ENCODE measurements around the gene CCDC80.

The CCDC80 gene

GRCh38 chr3:112561734-112562529, 79.0 kb downstream of the CCDC80 start, which contains the start of the genes ATG3 and SLC35A5:
Gene ATG3, minus strand, starts transcription at chr3:112561962. Its CDS starts 434 bp downstream, at chr3:112561528.
Gene SLC35A5, plus strand, starts transcription at chr3:112562045. Its CDS starts 1,359 bp downstream, at chr3:112563404.
- Histone ChIP-seq H3K4me3 (peak within 1 kb of the TSS; percentile 86), H3K27ac (peak within 1 kb of the TSS; percentile 98), H3K9me3 (ENCODE audit: low read depth, low read length) (no peaks in the 10 kb centered on the region), H3K9ac (ENCODE audit: insufficient read length) (peak within 1 kb of the TSS; percentile 93), H3K36me3 (ENCODE audit: insufficient read depth, low read length) (peaks cover 9% of the 10 kb centered on the region)
- DNase-seq (ENCODE audit: low read depth, low spot score): peak; percentile 93
- TF ChIP-seq FOXP2 (optimal IDR thresholded peaks at IDR 0.05; ENCODE audit: control extremely low read depth, extremely low read length, insufficient read depth) (no peak), POLR2AphosphoS5 (IDR thresholded peaks at IDR 0.05; ENCODE audit: borderline replicate concordance, low read depth, low read length) (peak; percentile 94)

- TF ChIP-seq EZH2 (IDR thresholded peaks at IDR 0.05): no peak
- TF ChIP-seq FOXP2 (optimal IDR thresholded peaks at IDR 0.05; ENCODE audit: control extremely low read depth, extremely low read length, insufficient read depth): no peak
- TF ChIP-seq POLR2AphosphoS5 (IDR thresholded peaks at IDR 0.05; ENCODE audit: borderline replicate concordance, low read depth, low read length): no peak
- H3K4me3 ChIP-seq: peak overlapping the region; percentile 86
- H3K36me3 ChIP-seq (ENCODE audit: insufficient read depth, low read length): peaks cover 9% of the 10 kb centered on the region
- no peak for DNase-seq (ENCODE audit: low read depth, low spot score)
- H3K27ac ChIP-seq: peak overlapping the region; percentile 98
- peak overlapping the region; percentile 93 for H3K9ac ChIP-seq (ENCODE audit: insufficient read length)
- H3K9me3 ChIP-seq (ENCODE audit: low read depth, low read length): no peaks in the 10 kb centered on the region
Measured at GRCh38 chr3:112561484-112561733, 79.5 kb downstream of the CCDC80 start.

DNA sequence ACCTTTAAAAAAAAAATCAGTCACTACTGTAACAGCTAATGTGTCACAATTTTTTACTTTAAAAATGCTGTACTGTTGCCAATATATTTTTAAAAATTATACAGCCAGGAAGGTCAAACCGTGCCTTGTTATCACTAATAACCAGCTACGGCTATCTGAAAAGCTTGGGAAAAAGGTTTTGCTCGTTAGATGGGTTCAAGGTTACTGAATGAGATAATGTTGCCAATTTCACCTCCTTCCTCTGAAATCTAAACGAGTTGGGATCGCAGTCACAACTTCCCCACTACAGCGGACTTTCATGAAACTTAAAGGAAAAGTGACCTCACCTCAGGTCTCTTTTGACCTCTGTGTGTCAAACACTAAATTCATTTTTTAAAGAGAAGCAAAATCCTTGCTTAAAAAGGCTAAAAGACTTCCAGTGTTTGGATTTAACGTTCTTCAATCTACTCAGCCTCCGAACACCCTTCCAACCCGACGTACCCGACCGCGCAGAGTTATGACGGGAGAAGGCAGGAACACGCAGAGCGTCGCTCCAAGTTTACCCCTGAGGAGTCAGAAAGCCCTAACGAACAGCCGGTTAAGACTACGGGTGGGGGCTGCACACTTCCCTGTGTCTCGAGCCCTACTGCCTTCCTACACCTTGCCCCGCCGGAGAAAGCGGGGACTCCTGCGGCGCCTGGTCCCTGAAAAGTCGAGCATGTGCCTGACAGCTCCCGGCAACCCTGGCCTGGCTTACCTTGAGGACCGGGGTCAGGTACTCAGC, 80.0 kb downstream of the CCDC80 start:
- Histone ChIP-seq H3K36me3 (ENCODE audit: insufficient read depth, low read length) (peaks cover 9% of the 10 kb centered on the region), H3K27ac (peak overlapping the region; percentile 98)

GRCh38 chr3:112560307-112560706, 80.6 kb downstream of the CCDC80 start:
- no peak for TF ChIP-seq EZH2 (IDR thresholded peaks at IDR 0.05)
- TF ChIP-seq FOXP2 (optimal IDR thresholded peaks at IDR 0.05; ENCODE audit: control extremely low read depth, extremely low read length, insufficient read depth): no peak
- no peak for TF ChIP-seq POLR2AphosphoS5 (IDR thresholded peaks at IDR 0.05; ENCODE audit: borderline replicate concordance, low read depth, low read length)
- DNase-seq (ENCODE audit: low read depth, low spot score): no peak
- Histone ChIP-seq H3K36me3 (ENCODE audit: insufficient read depth, low read length) (peaks cover 9% of the 10 kb centered on the region), H3K9ac (ENCODE audit: insufficient read length) (peak overlapping the region; percentile 93), H3K9me3 (ENCODE audit: low read depth, low read length) (no peaks in the 10 kb centered on the region), H3K4me3 (peak overlapping the region; percentile 86), H3K27ac (peak overlapping the region; percentile 98; the same call in 1 of the 2 replicates)

More for the DNA sequence above, 80.0 kb downstream of the CCDC80 start:
- DNase-seq (ENCODE audit: low read depth, low spot score): peak; percentile 40
- Histone ChIP-seq H3K9me3 (ENCODE audit: low read depth, low read length) (no peaks in the 10 kb centered on the region), H3K9ac (ENCODE audit: insufficient read length) (peak overlapping the region; percentile 93), H3K4me3 (peak overlapping the region; percentile 86)
- TF ChIP-seq EZH2 (IDR thresholded peaks at IDR 0.05) (no peak), FOXP2 (optimal IDR thresholded peaks at IDR 0.05; ENCODE audit: control extremely low read depth, extremely low read length, insufficient read depth) (peak; percentile 20), POLR2AphosphoS5 (IDR thresholded peaks at IDR 0.05; ENCODE audit: borderline replicate concordance, low read depth, low read length) (no peak)

GRCh38 chr3:112557976-112558375, 83.0 kb downstream of the CCDC80 start:
- Histone ChIP-seq H3K27ac (no peak overlapping the region), H3K9ac (ENCODE audit: insufficient read length) (no peak overlapping the region), H3K36me3 (ENCODE audit: insufficient read depth, low read length) (peaks cover 8% of the 10 kb centered on the region), H3K9me3 (ENCODE audit: low read depth, low read length) (no peaks in the 10 kb centered on the region), H3K4me3 (no peak overlapping the region)
- TF ChIP-seq FOXP2 (optimal IDR thresholded peaks at IDR 0.05; ENCODE audit: control extremely low read depth, extremely low read length, insufficient read depth) (no peak), POLR2AphosphoS5 (IDR thresholded peaks at IDR 0.05; ENCODE audit: borderline replicate concordance, low read depth, low read length) (no peak), EZH2 (IDR thresholded peaks at IDR 0.05) (no peak)
- DNase-seq (ENCODE audit: low read depth, low spot score): no peak

- H3K27ac ChIP-seq: 0 out of 2 replicates have a peak overlapping the region, but pooled peaks have one; percentile 16
- H3K36me3 ChIP-seq (ENCODE audit: insufficient read depth, low read length): peaks cover 8% of the 10 kb centered on the region
- TF ChIP-seq FOXP2 (optimal IDR thresholded peaks at IDR 0.05; ENCODE audit: control extremely low read depth, extremely low read length, insufficient read depth) (no peak), POLR2AphosphoS5 (IDR thresholded peaks at IDR 0.05; ENCODE audit: borderline replicate concordance, low read depth, low read length) (no peak), EZH2 (IDR thresholded peaks at IDR 0.05) (no peak)
- H3K4me3 ChIP-seq: no peak overlapping the region
- H3K9me3 ChIP-seq (ENCODE audit: low read depth, low read length): no peaks in the 10 kb centered on the region
- no peak for DNase-seq (ENCODE audit: low read depth, low spot score)
- no peak overlapping the region for H3K9ac ChIP-seq (ENCODE audit: insufficient read length)
Measured at GRCh38 chr3:112555535-112556170, 85.3 kb downstream of the CCDC80 start.

GRCh38 chr3:112550859-112551258, 90.1 kb downstream of the CCDC80 start:
- Histone ChIP-seq H3K9ac (ENCODE audit: insufficient read length) (no peak overlapping the region), H3K27ac (no peak overlapping the region), H3K36me3 (ENCODE audit: insufficient read depth, low read length) (peaks cover 37% of the 10 kb centered on the region), H3K4me3 (no peak overlapping the region), H3K9me3 (ENCODE audit: low read depth, low read length) (no peaks in the 10 kb centered on the region)
- no peak for TF ChIP-seq POLR2AphosphoS5 (IDR thresholded peaks at IDR 0.05; ENCODE audit: borderline replicate concordance, low read depth, low read length)
- TF ChIP-seq FOXP2 (optimal IDR thresholded peaks at IDR 0.05; ENCODE audit: control extremely low read depth, extremely low read length, insufficient read depth): no peak
- no peak for TF ChIP-seq EZH2 (IDR thresholded peaks at IDR 0.05)
- DNase-seq (ENCODE audit: low read depth, low spot score): no peak
